Esophagus squamous epithelium (tissue), 5 donors: ENCODE measurements around the gene CCDC144A. TPM values are rescaled to one million over a fixed set of nuclear protein-coding genes. Genes with fewer than 3 reads are reported as not detected.
"Not testable (repeated sequence)": the region's sequence is repeated elsewhere in the genome, so short reads cannot be mapped to it uniquely, and the experiment has no call there.

ENCODE experiments used
- DNase-seq: peaks from one replicate; lab custom pipeline; 2025; lab: John Stamatoyannopoulos, UW
- H3K27ac ChIP-seq, 4 donors: fragments of 200-600 bp; sonication (generic); one replicate each; pipeline ENCODE4 v1.5.1; 2016 to 2019; ENCODE audit warnings: mild to moderate bottlenecking in 1 of 4
- H3K27me3 ChIP-seq, 4 donors: fragments of 200-600 bp; sonication (generic); 1 replicate in 3 of 4; 2 replicates in 1 of 4; pipeline versions ENCODE4 v1.5.1 to v1.6.0; 2017 to 2021; ENCODE audit warnings: antibody characterized with exemption in 1 of 4
- H3K36me3 ChIP-seq, 3 donors: fragments of 200-600 bp; sonication (generic); one replicate each; pipeline ENCODE4 v1.5.1; 2016 to 2019
- H3K4me1 ChIP-seq, 3 donors: fragments of 200-600 bp; sonication (generic); one replicate each; pipeline ENCODE4 v1.5.1; 2017 to 2019
- H3K4me3 ChIP-seq, 4 donors: fragments of 200-600 bp; sonication (generic); 1 replicate in 3 of 4; 2 replicates in 1 of 4; pipeline ENCODE4 v1.5.1; 2016 to 2019; ENCODE audit warnings: mild to moderate bottlenecking in 2 of 4, moderate library complexity in 1 of 4
- H3K9me3 ChIP-seq, 3 donors: fragments of 200-600 bp; sonication (generic); one replicate each; pipeline ENCODE4 v1.5.1; 2016 to 2019
- POLR2A ChIP-seq, 4 donors: fragments of 450-650 bp; IDR thresholded peaks; one replicate each; pipeline ENCODE4 v1.6.1; 2017; ENCODE audit warnings: antibody characterized with exemption in 4 of 4, mild to moderate bottlenecking in 4 of 4, moderate library complexity in 3 of 4
- WGBS, 2 donors: methylation state at CpG; one replicate each; pipeline ENCODE4 v1.1.5; 2018; 5-methylcytosine and 5-hydroxymethylcytosine counted together
- intact Hi-C: fragments of 100-400 bp; cut with DNase I; formaldehyde crosslinking; loops from one replicate; pipeline ENCODE4 v1.15.0; 2022
- total RNA-seq, 4 donors: library from RNA; depleted of rRNA; stranded (reverse); fragments of >200 nt; gene quantifications; one replicate each; pipeline ENCODE4 v1.1.0, GENCODE V29; 2016
- TF ChIP-seq, protein P1 (sequence below), 6 experiments: fragments of 450-650 bp in 4 of 6; fragments of 200-600 bp in 2 of 6; sonication (generic) in 2 of 6; IDR thresholded peaks; one replicate each; pipeline ENCODE4 v1.5.1; 2016 to 2019; ENCODE audit warnings: antibody characterized with exemption in 6 of 6, mild to moderate bottlenecking in 4 of 6, moderate library complexity in 4 of 6
- donor health status: DM: yes; HTN: yes; CAD: no.

CCDC144A gene, protein sequence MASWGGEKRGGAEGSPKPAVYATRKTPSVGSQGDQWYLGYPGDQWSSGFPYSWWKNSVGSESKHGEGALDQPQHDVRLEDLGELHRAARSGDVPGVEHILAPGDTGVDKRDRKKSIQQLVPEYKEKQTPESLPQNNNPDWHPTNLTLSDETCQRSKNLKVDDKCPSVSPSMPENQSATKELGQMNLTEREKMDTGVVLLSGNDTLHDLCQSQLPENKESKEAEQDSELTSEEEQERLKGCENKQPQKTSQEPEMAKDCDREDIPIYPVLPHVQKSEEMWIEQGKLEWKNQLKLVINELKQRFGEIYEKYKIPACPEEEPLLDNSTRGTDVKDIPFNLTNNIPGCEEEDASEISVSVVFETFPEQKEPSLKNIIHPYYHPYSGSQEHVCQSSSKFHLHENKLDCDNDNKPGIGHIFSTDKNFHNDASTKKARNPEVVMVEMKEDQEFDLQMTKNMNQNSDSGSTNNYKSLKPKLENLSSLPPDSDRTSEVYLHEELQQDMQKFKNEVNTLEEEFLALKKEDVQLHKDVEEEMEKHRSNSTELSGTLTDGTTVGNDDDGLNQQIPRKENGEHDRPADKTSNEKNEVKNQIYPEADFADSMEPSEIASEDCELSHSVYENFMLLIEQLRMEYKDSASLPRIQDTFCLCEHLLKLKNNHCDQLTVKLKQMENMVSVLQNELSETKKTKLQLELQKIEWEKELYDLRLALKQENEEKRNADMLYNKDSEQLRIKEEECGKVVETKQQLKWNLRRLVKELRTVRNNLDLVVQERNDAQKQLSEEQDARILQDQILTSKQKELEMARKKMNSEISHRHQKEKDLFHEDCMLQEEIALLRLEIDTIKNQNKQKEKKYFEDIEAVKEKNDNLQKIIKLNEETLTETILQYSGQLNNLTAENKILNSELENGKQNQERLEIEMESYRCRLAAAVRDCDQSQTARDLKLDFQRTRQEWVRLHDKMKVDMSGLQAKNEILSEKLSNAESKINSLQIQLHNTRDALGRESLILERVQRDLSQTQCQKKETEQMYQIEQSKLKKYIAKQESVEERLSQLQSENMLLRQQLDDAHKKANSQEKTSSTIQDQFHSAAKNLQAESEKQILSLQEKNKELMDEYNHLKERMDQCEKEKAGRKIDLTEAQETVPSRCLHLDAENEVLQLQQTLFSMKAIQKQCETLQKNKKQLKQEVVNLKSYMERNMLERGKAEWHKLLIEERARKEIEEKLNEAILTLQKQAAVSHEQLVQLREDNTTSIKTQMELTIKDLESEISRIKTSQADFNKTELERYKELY (N-terminal part only)
- total RNA-seq: 1 to 10 TPM in 1 of 4 donors, under 1 TPM in 3; 0.11 to 8.6 (median 0.40) TPM

DNA sequence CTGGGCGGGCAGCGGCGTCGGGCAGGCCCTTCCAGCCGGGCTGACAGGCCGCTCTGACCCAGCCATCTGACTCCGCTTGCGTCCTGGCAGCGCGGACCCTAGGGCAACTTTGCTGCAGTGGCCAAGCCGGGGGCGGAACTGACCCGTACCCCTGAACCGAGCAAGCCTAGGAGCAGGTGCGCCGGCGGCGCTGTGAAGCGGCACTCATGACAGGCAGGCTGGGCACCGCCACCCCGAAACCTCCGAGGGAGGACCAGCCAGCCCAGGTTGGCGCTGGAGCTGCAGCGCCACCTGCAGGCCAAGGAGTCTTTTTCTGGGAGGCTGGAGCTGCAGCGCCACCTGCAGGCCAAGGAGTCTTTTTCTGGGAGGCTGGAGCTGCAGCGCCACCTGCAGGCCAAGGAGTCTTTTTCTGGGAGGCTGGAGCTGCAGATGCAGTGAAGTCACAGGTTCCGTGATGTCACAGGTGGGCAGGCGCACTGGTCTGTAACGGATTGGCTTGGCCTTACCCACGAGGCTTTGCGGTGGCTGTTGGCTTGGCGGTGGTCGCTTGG, at the start of gene CCDC144A:
Gene CCDC144A, plus strand, starts transcription at position 511 of the 551 bp plus-strand sequence. CDS start 160 bp downstream, outside the sequence.
- DNase-seq: not testable (repeated sequence)
- peak within 1 kb of the TSS in 1 of 4 donors; percentile 34 for H3K4me3 ChIP-seq

DNA sequence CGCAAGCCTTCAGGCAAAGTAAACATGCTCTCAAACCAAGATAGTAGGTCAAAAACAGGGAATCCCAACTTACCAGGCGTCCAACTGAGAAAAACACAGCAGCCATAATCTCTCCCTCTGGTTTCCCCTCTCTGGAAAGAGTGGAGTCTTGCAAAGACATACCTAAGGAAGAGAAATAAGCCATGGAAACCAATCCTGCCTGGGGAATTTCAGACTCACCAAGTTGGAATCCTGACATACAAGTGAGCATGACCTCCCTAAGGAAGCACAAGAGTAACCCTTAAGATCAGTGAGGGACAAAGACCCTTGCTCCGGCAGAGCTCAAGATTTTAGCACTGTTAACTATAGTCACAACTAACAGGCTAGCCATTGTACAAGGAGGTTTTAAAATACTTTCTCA, 40.5 kb upstream of the CCDC144A start:
- DNase-seq: no peak
- intact Hi-C loops: no loop called here
- Histone ChIP-seq H3K27me3 (no peaks in the 10 kb centered on the region), H3K27ac (no peak overlapping the region), H3K9me3 (no peaks in the 10 kb centered on the region), H3K4me3 (no peak overlapping the region), H3K4me1 (peaks cover 0 to 22% (median 8%) of the 10 kb centered on the region in 3 donors), H3K36me3 (peaks cover 0 to 21% (median 0%) of the 10 kb centered on the region in 3 donors)
- TF ChIP-seq POLR2A (IDR thresholded peaks at IDR 0.05): no peak
- TF ChIP-seq, protein P1, sequence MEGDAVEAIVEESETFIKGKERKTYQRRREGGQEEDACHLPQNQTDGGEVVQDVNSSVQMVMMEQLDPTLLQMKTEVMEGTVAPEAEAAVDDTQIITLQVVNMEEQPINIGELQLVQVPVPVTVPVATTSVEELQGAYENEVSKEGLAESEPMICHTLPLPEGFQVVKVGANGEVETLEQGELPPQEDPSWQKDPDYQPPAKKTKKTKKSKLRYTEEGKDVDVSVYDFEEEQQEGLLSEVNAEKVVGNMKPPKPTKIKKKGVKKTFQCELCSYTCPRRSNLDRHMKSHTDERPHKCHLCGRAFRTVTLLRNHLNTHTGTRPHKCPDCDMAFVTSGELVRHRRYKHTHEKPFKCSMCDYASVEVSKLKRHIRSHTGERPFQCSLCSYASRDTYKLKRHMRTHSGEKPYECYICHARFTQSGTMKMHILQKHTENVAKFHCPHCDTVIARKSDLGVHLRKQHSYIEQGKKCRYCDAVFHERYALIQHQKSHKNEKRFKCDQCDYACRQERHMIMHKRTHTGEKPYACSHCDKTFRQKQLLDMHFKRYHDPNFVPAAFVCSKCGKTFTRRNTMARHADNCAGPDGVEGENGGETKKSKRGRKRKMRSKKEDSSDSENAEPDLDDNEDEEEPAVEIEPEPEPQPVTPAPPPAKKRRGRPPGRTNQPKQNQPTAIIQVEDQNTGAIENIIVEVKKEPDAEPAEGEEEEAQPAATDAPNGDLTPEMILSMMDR (IDR thresholded peaks at IDR 0.05): no peak
- 97 to 100% methylated on average over 3 of the region's 3 CpGs for WGBS, 2 donors

More for the DNA sequence above, at the start of gene CCDC144A:
- H3K4me1 ChIP-seq, H3K27me3 ChIP-seq, H3K9me3 ChIP-seq, intact Hi-C loops, H3K36me3 ChIP-seq, H3K27ac ChIP-seq: not testable (repeated sequence)
- TF ChIP-seq, protein P1 (IDR thresholded peaks at IDR 0.05): peak in 5 of 6 experiments; percentile 26 to 75 (median 43)
- no CpG with 5 or more reads among the region's 33 CpGs for WGBS, 2 donors

DNA sequence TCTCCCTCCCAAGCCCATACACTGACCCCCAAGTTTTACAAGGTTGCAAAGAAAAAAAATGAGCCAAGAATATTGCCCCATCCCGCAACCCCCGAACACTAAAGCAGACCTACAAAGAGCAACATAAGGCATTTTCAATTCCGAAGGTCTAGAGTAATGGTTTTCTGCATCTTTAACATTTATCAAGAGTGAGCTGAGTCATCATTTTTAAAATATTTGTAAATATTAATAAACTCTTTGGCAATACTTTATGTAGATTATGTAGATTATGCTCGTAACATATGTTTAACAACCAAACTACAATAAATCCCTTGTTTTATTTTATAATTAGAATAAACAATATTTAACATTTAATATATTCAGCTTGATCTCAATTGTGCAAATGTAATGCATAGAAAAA, 37.8 kb upstream of the CCDC144A start:
- WGBS, 2 donors: 88 to 91% methylated on average over 4 of the region's 4 CpGs
- no peak for DNase-seq
- peaks cover 0 to 6% (median 0%) of the 10 kb centered on the region in 3 donors for H3K36me3 ChIP-seq
- no peak for TF ChIP-seq POLR2A (IDR thresholded peaks at IDR 0.05)
- TF ChIP-seq, protein P1 (IDR thresholded peaks at IDR 0.05): no peak
- peaks cover 0 to 22% (median 8%) of the 10 kb centered on the region in 3 donors for H3K4me1 ChIP-seq
- intact Hi-C loops: no loop called here
- no peaks in the 10 kb centered on the region for H3K9me3 ChIP-seq
- H3K27ac ChIP-seq: peak overlapping the region in 2 of 4 donors; percentile 97
- no peak overlapping the region for H3K4me3 ChIP-seq
- no peaks in the 10 kb centered on the region for H3K27me3 ChIP-seq

DNA sequence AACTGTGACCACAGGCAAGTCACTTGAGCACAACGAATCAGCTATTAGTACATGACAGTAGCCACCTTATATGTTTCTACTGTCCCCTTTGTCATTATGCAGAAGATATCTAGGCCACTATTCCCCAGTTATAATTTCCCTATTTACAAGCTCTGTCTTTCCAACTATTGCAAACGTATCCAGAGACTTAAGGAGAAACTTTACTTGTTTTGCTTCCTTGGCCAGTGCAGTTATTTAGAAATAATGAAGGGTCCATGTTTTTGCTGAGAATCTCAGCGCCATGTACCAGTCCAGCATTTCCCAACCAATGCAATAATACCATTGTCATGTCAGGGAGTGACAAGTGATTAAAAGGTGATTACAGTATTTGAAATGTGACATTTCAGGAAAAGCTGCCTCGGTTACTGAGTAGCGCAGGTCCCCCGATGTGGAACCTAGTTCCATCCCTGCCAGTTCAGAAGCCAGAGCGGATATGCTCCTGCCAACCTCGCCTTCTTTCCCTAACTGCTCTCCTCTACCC, 37.1 kb upstream of the CCDC144A start:
- H3K4me1 ChIP-seq: peaks cover 0 to 22% (median 8%) of the 10 kb centered on the region in 3 donors
- H3K27ac ChIP-seq: peak overlapping the region; percentile 94 to 97 (median 96)
- peak overlapping the region; percentile 55 to 81 (median 78) for H3K4me3 ChIP-seq
- intact Hi-C loops: no loop called here
- no peak for DNase-seq
- peaks cover 0 to 3% (median 0%) of the 10 kb centered on the region in 3 donors for H3K36me3 ChIP-seq
- 6 to 13% methylated on average over 8 of the region's 8 CpGs for WGBS, 2 donors
- H3K27me3 ChIP-seq: no peaks in the 10 kb centered on the region
- TF ChIP-seq, protein P1 (IDR thresholded peaks at IDR 0.05): no peak
- TF ChIP-seq POLR2A (IDR thresholded peaks at IDR 0.05): no peak
- H3K9me3 ChIP-seq: no peaks in the 10 kb centered on the region
